PC-3 (cell line): ENCODE measurements around the gene ASB2.

Experiments
- EZH2 ChIP-seq: fragments of 300-600 bp; sonication (generic); IDR thresholded peaks from one replicate; pipeline ENCODE4 v1.6.1; 2017; ENCODE audit warnings: antibody characterized with exemption, mild to moderate bottlenecking, low read length; ENCODE audit not compliant: unreplicated experiment
- EZH2phosphoT487 ChIP-seq: fragments of 300-600 bp; sonication (generic); IDR thresholded peaks from 2 replicates; pipeline ENCODE4 v1.6.1; 2018; ENCODE audit warnings: mild to moderate bottlenecking, antibody characterized with exemption, low read length, borderline replicate concordance
- TF ChIP-seq, protein P1 (sequence below): fragments of 300-600 bp; sonication (generic); conservative IDR thresholded peaks from 2 replicates; pipeline ENCODE4 v1.5.1; 2017; ENCODE audit warnings: antibody characterized with exemption, low read depth, mild to moderate bottlenecking, low read length

DNA sequence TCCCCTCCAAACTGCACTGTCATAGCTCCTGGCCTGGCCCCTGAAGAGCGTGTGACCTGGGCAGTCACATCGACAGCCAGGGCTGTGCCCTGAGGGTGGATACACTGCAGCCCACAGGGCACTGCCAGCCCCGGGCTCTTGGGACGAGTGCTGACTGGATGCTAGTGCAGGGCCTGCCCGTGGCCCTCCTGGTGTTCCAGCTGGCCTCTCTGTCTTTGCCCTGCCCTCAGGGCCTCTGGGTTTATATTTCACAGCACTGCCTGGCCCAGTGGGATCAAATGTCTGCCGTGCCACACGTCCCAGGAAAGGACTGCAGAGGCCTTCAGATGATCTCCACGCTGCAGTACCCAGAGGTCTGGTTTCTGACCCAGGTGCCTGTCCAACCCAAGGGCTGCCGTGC, 10.6 kb upstream of the ASB2 start:
- TF ChIP-seq, protein P1, sequence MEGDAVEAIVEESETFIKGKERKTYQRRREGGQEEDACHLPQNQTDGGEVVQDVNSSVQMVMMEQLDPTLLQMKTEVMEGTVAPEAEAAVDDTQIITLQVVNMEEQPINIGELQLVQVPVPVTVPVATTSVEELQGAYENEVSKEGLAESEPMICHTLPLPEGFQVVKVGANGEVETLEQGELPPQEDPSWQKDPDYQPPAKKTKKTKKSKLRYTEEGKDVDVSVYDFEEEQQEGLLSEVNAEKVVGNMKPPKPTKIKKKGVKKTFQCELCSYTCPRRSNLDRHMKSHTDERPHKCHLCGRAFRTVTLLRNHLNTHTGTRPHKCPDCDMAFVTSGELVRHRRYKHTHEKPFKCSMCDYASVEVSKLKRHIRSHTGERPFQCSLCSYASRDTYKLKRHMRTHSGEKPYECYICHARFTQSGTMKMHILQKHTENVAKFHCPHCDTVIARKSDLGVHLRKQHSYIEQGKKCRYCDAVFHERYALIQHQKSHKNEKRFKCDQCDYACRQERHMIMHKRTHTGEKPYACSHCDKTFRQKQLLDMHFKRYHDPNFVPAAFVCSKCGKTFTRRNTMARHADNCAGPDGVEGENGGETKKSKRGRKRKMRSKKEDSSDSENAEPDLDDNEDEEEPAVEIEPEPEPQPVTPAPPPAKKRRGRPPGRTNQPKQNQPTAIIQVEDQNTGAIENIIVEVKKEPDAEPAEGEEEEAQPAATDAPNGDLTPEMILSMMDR, result no peak
- no peak for TF ChIP-seq EZH2
- TF ChIP-seq EZH2phosphoT487, result no peak
